GM23338 (cell line): ENCODE data around the gene PDCD7. TPM values are rescaled to one million over a fixed set of nuclear protein-coding genes. Genes with fewer than 3 reads are reported as not detected.

ENCODE experiments used
- ATAC-seq: fragments of 200-7000 bp; cut with Tn5 transposase; 3 replicates; pipeline ENCODE4 v1.9.1; 2020
- DNase-seq: peaks from one replicate; pipeline ENCODE4 v3.0.0-alpha.2; 2015; ENCODE audit warnings: low spot score
- H2AFZ ChIP-seq: fragments of 200-600 bp; sonication (generic); 2 replicates; pipeline ENCODE4 v1.8.0; 2016; ENCODE audit warnings: antibody characterized with exemption, mild to moderate bottlenecking, moderate library complexity
- H3F3A ChIP-seq: fragments of 200-600 bp; sonication (generic); replicated peaks from 2 replicates; pipeline ENCODE4 v1.8.0; 2017; ENCODE audit warnings: antibody characterized with exemption, mixed run types, low read depth
- H3K27ac ChIP-seq: fragments of 200-600 bp; sonication (generic); 2 replicates; pipeline ENCODE4 v1.6.1; 2016; ENCODE audit warnings: low read depth
- H3K27me3 ChIP-seq: fragments of 200-600 bp; sonication (generic); 2 replicates; pipeline ENCODE4 v1.8.0; 2016; ENCODE audit warnings: mild to moderate bottlenecking, mixed run types, moderate library complexity; ENCODE audit not compliant: insufficient read depth
- H3K36me3 ChIP-seq: fragments of 200-600 bp; sonication (generic); 2 replicates; pipeline ENCODE4 v1.8.0; 2016; ENCODE audit warnings: mild to moderate bottlenecking; ENCODE audit not compliant: insufficient read depth
- H3K4me1 ChIP-seq: fragments of 200-600 bp; sonication (generic); 2 replicates; pipeline ENCODE4 v1.8.0; 2016; ENCODE audit warnings: mild to moderate bottlenecking, moderate library complexity; ENCODE audit not compliant: insufficient read depth
- H3K4me2 ChIP-seq: fragments of 200-600 bp; sonication (generic); 2 replicates; pipeline ENCODE4 v1.7.1; 2017; ENCODE audit warnings: mixed run types
- H3K4me3 ChIP-seq: fragments of 200-600 bp; sonication (generic); 2 replicates; pipeline ENCODE4 v1.6.1; 2016; ENCODE audit warnings: mixed run types
- H3K79me2 ChIP-seq: fragments of 200-600 bp; sonication (generic); replicated peaks from 2 replicates; pipeline ENCODE4 v1.8.0; 2017; ENCODE audit warnings: mild to moderate bottlenecking; ENCODE audit not compliant: insufficient read depth
- H3K9me2 ChIP-seq: fragments of 200-600 bp; sonication (generic); 2 replicates; pipeline ENCODE4 v1.8.0; 2017; ENCODE audit not compliant: insufficient read depth
- H4K20me1 ChIP-seq: fragments of 200-600 bp; sonication (generic); replicated peaks from 2 replicates; pipeline ENCODE4 v1.8.0; 2017; ENCODE audit warnings: mild to moderate bottlenecking; ENCODE audit not compliant: insufficient read depth
- H3K27ac Mint-ChIP-seq: 2 replicates; pipeline ENCODE4 v1.8.0; 2020; ENCODE audit warnings: inconsistent platforms, mild to moderate bottlenecking, moderate library complexity, mixed read lengths
- H3K27me3 Mint-ChIP-seq: 3 replicates; pipeline ENCODE4 v1.8.0; 2022; ENCODE audit warnings: low read depth, mild to moderate bottlenecking, moderate library complexity, mixed read lengths, inconsistent platforms; ENCODE audit not compliant: insufficient read depth, poor library complexity
- H3K36me3 Mint-ChIP-seq: 3 replicates; pipeline ENCODE4 v1.8.0; 2021; ENCODE audit warnings: low read depth, mild to moderate bottlenecking, inconsistent platforms, moderate library complexity, mixed read lengths
- H3K4me1 Mint-ChIP-seq: 3 replicates; pipeline ENCODE4 v1.8.0; 2020; ENCODE audit warnings: mild to moderate bottlenecking, inconsistent platforms, mixed read lengths
- H3K4me3 Mint-ChIP-seq: 3 replicates; pipeline ENCODE4 v1.8.0; 2021; ENCODE audit warnings: moderate library complexity, mild to moderate bottlenecking, inconsistent platforms, mixed read lengths
- H3K9me3 Mint-ChIP-seq: 3 replicates; pipeline ENCODE4 v1.8.0; 2020; ENCODE audit warnings: moderate library complexity, mild to moderate bottlenecking, inconsistent platforms, mixed read lengths
- CREB1 ChIP-seq: fragments of 250-450 bp; sonication (Bioruptor Pico); IDR thresholded peaks from 2 replicates; pipeline ENCODE4 v1.5.0; 2020; ENCODE audit warnings: low read depth, mild to moderate bottlenecking, moderate library complexity
- CTCF ChIP-seq, 2 experiments: fragments of 200-600 bp in 1 of 2; sonication (generic) in 1 of 2; conservative IDR thresholded peaks; 2 replicates each; pipeline versions ENCODE4 v1.5.1 to v1.6.1; 2016 to 2017; ENCODE audit warnings: antibody characterized with exemption in 2 of 2, low read depth in 2 of 2, mild to moderate bottlenecking in 2 of 2, moderate library complexity in 1 of 2
- ETS1 ChIP-seq: IDR thresholded peaks from 2 replicates; pipeline ENCODE4 v1.6.1; 2016; ENCODE audit warnings: antibody characterized with exemption
- EZH2 ChIP-seq: fragments of 200-600 bp; sonication (generic); IDR thresholded peaks from one replicate; pipeline ENCODE4 v1.8.0; 2017; ENCODE audit warnings: antibody characterized with exemption, mild to moderate bottlenecking, low read depth; ENCODE audit not compliant: unreplicated experiment
- EZH2phosphoT487 ChIP-seq: fragments of 200-600 bp; sonication (generic); IDR thresholded peaks from one replicate; pipeline ENCODE4 v1.8.1; 2018; ENCODE audit warnings: antibody characterized with exemption; ENCODE audit not compliant: unreplicated experiment
- JUNB ChIP-seq: IDR thresholded peaks from one replicate; pipeline ENCODE4 v1.6.1; 2016; ENCODE audit warnings: antibody characterized with exemption; ENCODE audit not compliant: unreplicated experiment
- NANOG ChIP-seq: IDR thresholded peaks from 2 replicates; pipeline ENCODE4 v1.6.1; 2016; ENCODE audit warnings: antibody characterized with exemption, borderline replicate concordance
- POLR2AphosphoS5 ChIP-seq: IDR thresholded peaks from 2 replicates; pipeline ENCODE4 v1.6.1; 2016; ENCODE audit warnings: antibody characterized with exemption, low read depth
- REST ChIP-seq: IDR thresholded peaks from one replicate; pipeline ENCODE4 v1.6.1; 2018; ENCODE audit warnings: antibody characterized with exemption; ENCODE audit not compliant: unreplicated experiment
- STAT1 ChIP-seq: IDR thresholded peaks from one replicate; pipeline ENCODE4 v1.6.1; 2016; ENCODE audit warnings: antibody characterized with exemption; ENCODE audit not compliant: unreplicated experiment
- ZNF114 ChIP-seq: fragments of 250-450 bp; sonication (Bioruptor Pico); IDR thresholded peaks from 2 replicates; pipeline ENCODE4 v1.5.0; 2020; ENCODE audit warnings: mild to moderate bottlenecking, moderate library complexity
- ZNF331 ChIP-seq: fragments of 250-450 bp; sonication (Bioruptor Pico); IDR thresholded peaks from 2 replicates; pipeline ENCODE4 v1.5.0; 2020; ENCODE audit warnings: low read depth, mild to moderate bottlenecking, moderate library complexity
- ZNF462 ChIP-seq: fragments of 250-450 bp; sonication (Bioruptor Pico); IDR thresholded peaks from 2 replicates; pipeline ENCODE4 v1.5.0; 2020; ENCODE audit warnings: mild to moderate bottlenecking, moderate library complexity
- polyA plus RNA-seq: library from polyadenylated mRNA; unstranded; fragments of >200 nt; fragmentation: Nextera tagmentation; extraction: Ambion mirVana; gene quantifications from 2 replicates; pipeline ENCODE4 v1.2.1, GENCODE V29; 2016
- total RNA-seq: library from RNA; depleted of rRNA; stranded (reverse); fragments of >200 nt; shearing (Covaris generic); gene quantifications from 2 replicates; pipeline ENCODE4 v1.2.3, GENCODE V29; 2014

The PDCD7 gene
- total and polyA plus RNA-seq, 2 experiments from 2014 or later: 16.8 to 21.2 TPM

- Histone ChIP-seq H3K36me3 (peaks cover 21% of the 10 kb centered on the region), H3K9me2 (no peaks in the 10 kb centered on the region), H4K20me1 (peaks cover 10% of the 10 kb centered on the region), H3K4me1 (no peaks in the 10 kb centered on the region), H3K79me2 (peaks cover 40% of the 10 kb centered on the region), H3K27me3 (no peaks in the 10 kb centered on the region), H2AFZ (no peak overlapping the region), H3K4me3 (no peak overlapping the region), H3F3A (0 out of 2 replicates have a peak, but pooled peaks cover 3% of the 10 kb centered on the region), H3K4me2 (no peak overlapping the region), H3K27ac (no peak overlapping the region)
- ATAC-seq (no peak), DNase-seq (no peak)
- Mint-ChIP-seq H3K9me3 (no peaks in the 10 kb centered on the region), H3K4me1 (no peaks in the 10 kb centered on the region), H3K4me3 (no peak overlapping the region), H3K36me3 (peaks cover 25% of the 10 kb centered on the region; the same call in 2 of the 3 replicates), H3K27ac (no peak overlapping the region), H3K27me3 (peaks cover under 1% of the 10 kb centered on the region)
- TF ChIP-seq EZH2: no peak
- TF ChIP-seq ETS1: no peak
- TF ChIP-seq ZNF462 (CRISPR knock-in tag): no peak
- no peak for TF ChIP-seq ZNF331
- TF ChIP-seq STAT1: no peak
- no peak for TF ChIP-seq REST
- TF ChIP-seq JUNB: no peak
- no peak for TF ChIP-seq POLR2AphosphoS5
- no peak for TF ChIP-seq ZNF114
- TF ChIP-seq CTCF (conservative IDR thresholded peaks at IDR 0.05; ENCODE audit: low read depth in 2 of 2): no peak
- TF ChIP-seq CREB1 (CRISPR knock-in tag): no peak
- no peak for TF ChIP-seq NANOG
- TF ChIP-seq EZH2phosphoT487: no peak
Observed at GRCh38 chr15:65177901-65178300, 44.3 kb upstream of the PDCD7 start.
